ENCODE data around the gene ST7. TPM values are rescaled to one million over a fixed set of nuclear protein-coding genes. Genes with fewer than 3 reads are reported as not detected.

ST7 gene
- total and polyA plus RNA-seq, 2 of the 8 experiments (the other 6 are each of a cell fraction or from before 2014, with no cell fraction given) = 16.3 to 18.0 TPM

DNA sequence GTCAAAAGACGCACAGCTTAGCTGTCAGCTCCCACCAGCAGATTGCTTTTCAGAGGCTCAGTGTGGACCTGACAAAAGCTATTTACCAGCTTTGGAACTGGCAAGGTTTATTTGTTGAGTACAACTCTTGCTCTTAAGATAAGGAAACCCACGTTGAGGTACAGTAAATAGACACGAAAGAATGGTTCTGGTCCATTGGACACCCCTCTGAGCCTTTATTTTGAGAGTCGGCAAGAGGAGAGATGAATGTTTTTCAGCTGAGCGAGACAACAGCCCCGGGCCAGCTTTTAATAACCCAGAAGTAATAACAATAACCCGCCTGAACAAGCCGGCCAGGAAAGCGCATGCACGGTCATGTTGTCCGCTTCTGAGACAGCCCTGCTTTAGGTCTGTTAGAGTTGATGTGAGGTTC, 320.5 kb downstream of the ST7 start:
- Histone ChIP-seq H3K23me2 (ENCODE audit: low read depth, low read length) (no peaks in the 10 kb centered on the region), H3K79me2 (ENCODE audit: control insufficient read depth in 1 of 2, insufficient read depth in 2 of 2, low read length in 2 of 2) (no peaks in the 10 kb centered on the region), H3K36me3 (ENCODE audit: control insufficient read depth in 2 of 4, insufficient read depth in 4 of 4, low read length in 3 of 4) (no peaks in the 10 kb centered on the region), H4K5ac (ENCODE audit: insufficient read length, low read depth, low read length) (no peak overlapping the region), H3K4me1 (replicated peaks in 1 of 4; ENCODE audit: control insufficient read depth in 3 of 4, insufficient read depth in 4 of 4, low read length in 3 of 4) (no peaks in the 10 kb centered on the region), H3K4me3 (ENCODE audit: extremely low read depth in 1 of 4, insufficient read depth in 2 of 4, low read depth in 3 of 4, low read length in 4 of 4) (no peak overlapping the region), H2BK12ac (ENCODE audit: low read depth, low read length) (no peak overlapping the region), H2BK120ac (replicated peaks; ENCODE audit: low read depth, low read length) (no peak overlapping the region), H3K27ac (ENCODE audit: low read depth, low read length) (no peak overlapping the region), H2AFZ (ENCODE audit: low read length) (no peak overlapping the region), H2BK5ac (ENCODE audit: low read depth, low read length) (no peak overlapping the region), H3K23ac (ENCODE audit: insufficient read length) (no peak overlapping the region), H3K56ac (replicated peaks; ENCODE audit: insufficient read length, low read depth, low read length) (no peak overlapping the region), H3K9me3 (ENCODE audit: insufficient read depth in 2 of 2, low read depth in 1 of 2, low read length in 1 of 2) (no peaks in the 10 kb centered on the region), H4K8ac (ENCODE audit: extremely low read depth, insufficient read depth, low read length) (no peak overlapping the region), H4K91ac (replicated peaks; ENCODE audit: insufficient read length, low read length) (no peak overlapping the region), H3K18ac (ENCODE audit: extremely low read depth, low read length) (no peak overlapping the region), H2BK15ac (ENCODE audit: low read length) (no peak overlapping the region), H3K4ac (replicated peaks; ENCODE audit: insufficient read length, low read depth, low read length) (no peak overlapping the region), H4K20me1 (replicated peaks in 1 of 2; ENCODE audit: control insufficient read depth in 1 of 2, insufficient read depth in 2 of 2, low read length in 2 of 2) (no peaks in the 10 kb centered on the region), H2BK20ac (ENCODE audit: low read length) (no peak overlapping the region), H3K14ac (ENCODE audit: insufficient read length) (no peak overlapping the region), H2AK5ac (ENCODE audit: low read depth, low read length) (no peak overlapping the region), H3K4me2 (ENCODE audit: insufficient read depth in 1 of 2, low read depth in 2 of 2, low read length in 2 of 2) (no peak overlapping the region), H3K27me3 (replicated peaks in 1 of 4; ENCODE audit: control insufficient read depth in 3 of 4, extremely low read depth in 1 of 4, insufficient read depth in 3 of 4, low read length in 3 of 4) (no peaks in the 10 kb centered on the region; a peak in 1 of 7 replicates), H3K9ac (replicated peaks in 1 of 4; ENCODE audit: extremely low read depth in 1 of 4, low read depth in 3 of 4, low read length in 3 of 4) (no peak overlapping the region), H3K79me1 (ENCODE audit: low read depth, low read length) (no peaks in the 10 kb centered on the region)
- ChIA-PET POLR2A (ENCODE audit: partially characterized antibody) (no interaction called here), CTCF (ENCODE audit: partially characterized antibody) (interaction anchor here (1.1 to 2.6 kb wide), 3 partner anchors 12 to 29 kb away, joined by 3 to 9 read pairs (median 4); no protein-coding TSS in a partner anchor)
- WGBS, 2 experiments (ENCODE audit: extremely low coverage in 1 of 2, insufficient coverage in 1 of 2, insufficient read length in 1 of 2, insufficient replicate concordance in 2 of 2, low coverage in 1 of 2, low lambda C conversion rate in 2 of 2, missing lambda C conversion rate in 1 of 2) = 88% methylated on average over 11 of the region's 11 CpGs; no CpG with 5 or more reads in 1 of the 2 experiments
- FAIRE-seq (no peak), DNase-seq (ENCODE audit: low read depth in 1 of 2, low spot score in 2 of 2) (no peak)
- TF ChIP-seq JUND (IDR thresholded peaks at IDR 0.05; ENCODE audit: low read length) = no peak
- no peak for TF ChIP-seq KDM5A (IDR thresholded peaks at IDR 0.05; ENCODE audit: low read length)
- TF ChIP-seq HDAC2 (IDR thresholded peaks at IDR 0.05; ENCODE audit: borderline replicate concordance in 1 of 2, low read depth in 2 of 2, low read length in 2 of 2) = no peak
- TF ChIP-seq EP300 (IDR thresholded peaks at IDR 0.05; ENCODE audit: borderline replicate concordance in 1 of 2, low read depth in 2 of 2, low read length in 2 of 2) = no peak
- no peak for TF ChIP-seq PHF8 (conservative IDR thresholded peaks at IDR 0.05; ENCODE audit: low read depth, low read length)
- TF ChIP-seq BCL11A (IDR thresholded peaks at IDR 0.05; ENCODE audit: low read depth in 2 of 2, low read length in 2 of 2) = no peak
- TF ChIP-seq ZNF274 (IDR thresholded peaks at IDR 0.05; ENCODE audit: borderline replicate concordance, extremely low read depth, low read length) = no peak
- TF ChIP-seq RFX5 (IDR thresholded peaks at IDR 0.05; ENCODE audit: borderline replicate concordance, low read depth, low read length) = no peak
- TF ChIP-seq POU5F1 (IDR thresholded peaks at IDR 0.05; ENCODE audit: low read depth, low read length) = no peak
- no peak for TF ChIP-seq KDM1A (IDR thresholded peaks at IDR 0.05; ENCODE audit: borderline replicate concordance, low read length)
- no peak for TF ChIP-seq TAF7 (optimal IDR thresholded peaks at IDR 0.05; ENCODE audit: borderline replicate concordance, low read depth, low read length)
- TF ChIP-seq YY1 (IDR thresholded peaks at IDR 0.05; ENCODE audit: low read depth, low read length) = no peak
- no peak for TF ChIP-seq FOSL1 (IDR thresholded peaks at IDR 0.05; ENCODE audit: insufficient read depth, low read depth, low read length)

Measured in H1 (cell line).